Kidney (tissue), 14 donors: ENCODE measurements around the gene GPT2. TPM values are rescaled to one million over a fixed set of nuclear protein-coding genes. Genes with fewer than 3 reads are reported as not detected.
A peak's percentile ranks its signal among the peaks of the same experiment; 100 is the strongest.

Source experiments
- DNase-seq, 5 donors: peaks; one replicate each; pipeline ENCODE4 v3.0.0-alpha.2; 2013 to 2020
- FAIRE-seq: peaks from 2 replicates; lab custom pipeline; 2012; peaks lifted over from hg19 to GRCh38; lab: Jason Lieb, UNC
- H3K27ac ChIP-seq, 2 donors: one replicate each; pipeline ENCODE4 v1.7.0; 2013; ENCODE audit warnings: low read depth in 2 of 2, low read length in 2 of 2, inconsistent platforms in 1 of 2
- H3K27me3 ChIP-seq: one replicate; pipeline ENCODE4 v1.7.1; 2013; ENCODE audit warnings: low read length, inconsistent platforms; ENCODE audit not compliant: control insufficient read depth, insufficient read depth
- H3K36me3 ChIP-seq, 3 donors: one replicate each; pipeline versions ENCODE4 v1.7.0 to v1.7.1; 2013; ENCODE audit warnings: low read length in 3 of 3, control low read depth in 1 of 3, inconsistent platforms in 1 of 3; ENCODE audit not compliant: insufficient read depth in 3 of 3, control insufficient read depth in 2 of 3
- H3K4me1 ChIP-seq, 3 donors: one replicate each; pipeline versions ENCODE4 v1.7.0 to v1.7.1; 2013; ENCODE audit warnings: low read length in 3 of 3, inconsistent platforms in 1 of 3, low read depth in 1 of 3; ENCODE audit not compliant: control insufficient read depth in 2 of 3, insufficient read depth in 2 of 3
- H3K4me3 ChIP-seq, 3 donors: one replicate each; pipeline versions ENCODE4 v1.7.0 to v1.8.1; 2013; ENCODE audit warnings: low read length in 3 of 3, control low read depth in 1 of 3, inconsistent platforms in 1 of 3
- H3K9ac ChIP-seq, 3 donors: one replicate each; pipeline versions ENCODE4 v1.7.0 to v1.7.1; 2013; ENCODE audit warnings: low read length in 3 of 3, control low read depth in 1 of 3, inconsistent platforms in 1 of 3
- H3K9me3 ChIP-seq, 3 donors: one replicate each; pipeline versions ENCODE4 v1.7.0 to v1.7.1; 2013; ENCODE audit warnings: low read length in 3 of 3, control low read depth in 1 of 3, inconsistent platforms in 1 of 3; ENCODE audit not compliant: control insufficient read depth in 2 of 3, insufficient read depth in 1 of 3
- CTCF ChIP-seq: IDR thresholded peaks from 3 replicates; pipeline ENCODE4 v1.5.1; 2012; ENCODE audit warnings: mild to moderate bottlenecking, moderate library complexity, borderline replicate concordance; ENCODE audit not compliant: insufficient read depth; ENCODE audit errors: extremely low read depth
- intact Hi-C: fragments of 100-400 bp; cut with DNase I; formaldehyde crosslinking; loops from one replicate; pipeline ENCODE4 v1.11.1; 2022
- polyA plus RNA-seq: library from polyadenylated mRNA; stranded (reverse); fragments of 350-450 nt; fragmentation: Illumina TruSeq; extraction: RNeasy Lipid Tissue Mini Kit (QIAGEN cat#74804); gene quantifications from one replicate; pipeline ENCODE4 v1.2.3, GENCODE V29; 2014; ENCODE audit warnings: low read depth, low replicate concordance; ENCODE audit not compliant: insufficient read depth
- total RNA-seq: library from RNA; stranded (reverse); fragmentation: NEBNext Ultra II Directional; extraction: Animal tissue kit (Norgen Biotek cat#: 25700); gene quantifications from one replicate; pipeline ENCODE4 v1.2.1, GENCODE V29; 2021
- donor health status: control.
- donor health status: control.
- donor health status: control.
- donor health status: control.
- donor health status: control.
- donor health status: DM: yes; HTN: yes; CAD: no.
- donor health status: Normal renal cell carcinoma (clear cell type).

Gene GPT2
- total and polyA plus RNA-seq, 2 donors from 2014 or later = 6.5 to 37.1 TPM

- intact Hi-C loops = no loop called here
- DNase-seq (peak in 3 of 5 donors; percentile 22 to 72 (median 22)), FAIRE-seq (no peak)
- Histone ChIP-seq H3K4me3 (no peak overlapping the region), H3K9me3 (no peaks in the 10 kb centered on the region), H3K36me3 (peaks cover 0 to 6% (median 0%) of the 10 kb centered on the region in 3 donors), H3K27ac (peak overlapping the region in 1 of 2 donors; percentile 20), H3K27me3 (no peaks in the 10 kb centered on the region), H3K4me1 (peaks cover 3 to 14% (median 11%) of the 10 kb centered on the region in 3 donors), H3K9ac (no peak overlapping the region)
- TF ChIP-seq CTCF = no peak
Observed at GRCh38 chr16:46894036-46894672, 10.0 kb downstream of the GPT2 start.

GRCh38 chr16:46895399-46896313 lies 11.5 kb downstream of the GPT2 start:
- peaks cover 3 to 14% (median 9%) of the 10 kb centered on the region in 3 donors for H3K4me1 ChIP-seq
- H3K4me3 ChIP-seq = no peak overlapping the region
- no peaks in the 10 kb centered on the region for H3K9me3 ChIP-seq
- H3K36me3 ChIP-seq = peaks cover 0 to 6% (median 0%) of the 10 kb centered on the region in 3 donors
- TF ChIP-seq CTCF = no peak
- FAIRE-seq = no peak
- peak in 1 of 5 donors; percentile 35 for DNase-seq
- no peaks in the 10 kb centered on the region for H3K27me3 ChIP-seq
- no peak overlapping the region for H3K9ac ChIP-seq
- intact Hi-C loops = no loop called here
- H3K27ac ChIP-seq = peak overlapping the region; percentile 16 to 37

- peaks cover 3 to 14% (median 9%) of the 10 kb centered on the region in 3 donors for H3K4me1 ChIP-seq
- no peaks in the 10 kb centered on the region for H3K9me3 ChIP-seq
- H3K9ac ChIP-seq = no peak overlapping the region
- H3K4me3 ChIP-seq = no peak overlapping the region
- intact Hi-C loops = no loop called here
- peak overlapping the region; percentile 16 to 65 for H3K27ac ChIP-seq
- TF ChIP-seq CTCF = no peak
- no peaks in the 10 kb centered on the region for H3K27me3 ChIP-seq
- FAIRE-seq = no peak
- H3K36me3 ChIP-seq = peaks cover 0 to 6% (median 0%) of the 10 kb centered on the region in 3 donors
- peak; percentile 44 to 82 (median 65) for DNase-seq
Observed at GRCh38 chr16:46896314-46896968, 12.3 kb downstream of the GPT2 start.
